PFSK-1 (cell line): ENCODE data around the gene UBE4B.

Source experiments
- FOXP2 ChIP-seq: optimal IDR thresholded peaks from 2 replicates; pipeline ENCODE3; 2011; ENCODE audit warnings: borderline replicate concordance, control low read depth, inconsistent platforms; ENCODE audit not compliant: insufficient read depth; ENCODE audit errors: extremely low read length, extremely low read depth
- POLR2AphosphoS5 ChIP-seq: IDR thresholded peaks from 2 replicates; pipeline ENCODE4 v1.6.1; 2012; ENCODE audit warnings: low read depth, mild to moderate bottlenecking, control low read depth, low read length, moderate library complexity
- SIN3A ChIP-seq: IDR thresholded peaks from 2 replicates; pipeline ENCODE4 v1.6.1; 2012; ENCODE audit warnings: mild to moderate bottlenecking, low read length, moderate library complexity, borderline replicate concordance; ENCODE audit not compliant: insufficient read depth
- TAF1 ChIP-seq: IDR thresholded peaks from 2 replicates; pipeline ENCODE4 v1.6.1; 2012; ENCODE audit warnings: low read length, control low read depth, borderline replicate concordance; ENCODE audit not compliant: insufficient read depth
- TF ChIP-seq, protein P1 (sequence below), 2 experiments: IDR thresholded peaks; 2 replicates each; pipeline versions ENCODE4 v1.6.1 to v1.8.0; 2011 to 2012; ENCODE audit warnings: low read depth in 2 of 2, low read length in 2 of 2, control low read depth in 1 of 2, inconsistent platforms in 1 of 2, mild to moderate bottlenecking in 1 of 2, moderate library complexity in 1 of 2; ENCODE audit not compliant: insufficient read depth in 1 of 2

GRCh38 chr1:10070206-10070605 lies 37.4 kb downstream of the UBE4B start:
- TF ChIP-seq POLR2AphosphoS5 = no peak
- TF ChIP-seq TAF1 = no peak
- TF ChIP-seq, protein P1, sequence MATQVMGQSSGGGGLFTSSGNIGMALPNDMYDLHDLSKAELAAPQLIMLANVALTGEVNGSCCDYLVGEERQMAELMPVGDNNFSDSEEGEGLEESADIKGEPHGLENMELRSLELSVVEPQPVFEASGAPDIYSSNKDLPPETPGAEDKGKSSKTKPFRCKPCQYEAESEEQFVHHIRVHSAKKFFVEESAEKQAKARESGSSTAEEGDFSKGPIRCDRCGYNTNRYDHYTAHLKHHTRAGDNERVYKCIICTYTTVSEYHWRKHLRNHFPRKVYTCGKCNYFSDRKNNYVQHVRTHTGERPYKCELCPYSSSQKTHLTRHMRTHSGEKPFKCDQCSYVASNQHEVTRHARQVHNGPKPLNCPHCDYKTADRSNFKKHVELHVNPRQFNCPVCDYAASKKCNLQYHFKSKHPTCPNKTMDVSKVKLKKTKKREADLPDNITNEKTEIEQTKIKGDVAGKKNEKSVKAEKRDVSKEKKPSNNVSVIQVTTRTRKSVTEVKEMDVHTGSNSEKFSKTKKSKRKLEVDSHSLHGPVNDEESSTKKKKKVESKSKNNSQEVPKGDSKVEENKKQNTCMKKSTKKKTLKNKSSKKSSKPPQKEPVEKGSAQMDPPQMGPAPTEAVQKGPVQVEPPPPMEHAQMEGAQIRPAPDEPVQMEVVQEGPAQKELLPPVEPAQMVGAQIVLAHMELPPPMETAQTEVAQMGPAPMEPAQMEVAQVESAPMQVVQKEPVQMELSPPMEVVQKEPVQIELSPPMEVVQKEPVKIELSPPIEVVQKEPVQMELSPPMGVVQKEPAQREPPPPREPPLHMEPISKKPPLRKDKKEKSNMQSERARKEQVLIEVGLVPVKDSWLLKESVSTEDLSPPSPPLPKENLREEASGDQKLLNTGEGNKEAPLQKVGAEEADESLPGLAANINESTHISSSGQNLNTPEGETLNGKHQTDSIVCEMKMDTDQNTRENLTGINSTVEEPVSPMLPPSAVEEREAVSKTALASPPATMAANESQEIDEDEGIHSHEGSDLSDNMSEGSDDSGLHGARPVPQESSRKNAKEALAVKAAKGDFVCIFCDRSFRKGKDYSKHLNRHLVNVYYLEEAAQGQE (IDR thresholded peaks at IDR 0.05; ENCODE audit: insufficient read depth in 1 of 2, low read depth in 2 of 2, low read length in 2 of 2) = no peak
- no peak for TF ChIP-seq SIN3A
- TF ChIP-seq FOXP2 = no peak
